SHP77 (cell line): ENCODE data around the gene BEND3.
"Not testable (repeated sequence)": the region's sequence is repeated elsewhere in the genome, so short reads cannot be mapped to it uniquely, and the experiment has no call there.

Experiments
- DNase-seq, 2 experiments: peaks; one replicate each; lab custom pipeline; 2025; lab: John Stamatoyannopoulos, UW

Gene BEND3

GRCh38 chr6:107033126-107033525, 82.2 kb downstream of the BEND3 start:
- DNase-seq: no peak

GRCh38 chr6:107032051-107032450, 83.3 kb downstream of the BEND3 start:
- DNase-seq: no peak

GRCh38 chr6:107030151-107030550, 85.2 kb downstream of the BEND3 start:
- DNase-seq: no peak

GRCh38 chr6:107026965-107027364, 88.3 kb downstream of the BEND3 start:
- no peak for DNase-seq

- DNase-seq: no peak
Measured at GRCh38 chr6:107021446-107022185, 93.7 kb downstream of the BEND3 start.

- no peak for DNase-seq
Measured at GRCh38 chr6:107020239-107020638, 95.1 kb downstream of the BEND3 start.

- not testable (repeated sequence) for DNase-seq
Measured at GRCh38 chr6:107019628-107020027, 95.7 kb downstream of the BEND3 start.

GRCh38 chr6:107019047-107019446, 96.3 kb downstream of the BEND3 start:
- no peak for DNase-seq
